GM12878 (cell line): ENCODE data around the gene FAM200B.

Experiments
- BHLHE40 ChIP-seq, 2 experiments: fragments of 450-650 bp in 1 of 2; IDR thresholded peaks; 2 replicates each; pipeline ENCODE4 v1.6.1; 2011 to 2017; ENCODE audit warnings: low read depth in 2 of 2, borderline replicate concordance in 1 of 2, improper control_type of control experiment in 1 of 2, low read length in 1 of 2, mild to moderate bottlenecking in 1 of 2
- CBX5 ChIP-seq: sonication (generic); IDR thresholded peaks from 2 replicates; pipeline ENCODE4 v1.6.1; 2016; ENCODE audit warnings: low read depth, moderate library complexity, mild to moderate bottlenecking, inconsistent platforms
- EP300 ChIP-seq, 2 experiments: fragments of 150-350 bp in 1 of 2; IDR thresholded peaks; 2 replicates each; pipeline ENCODE4 v1.6.1; 2011 to 2012; ENCODE audit warnings: low read depth in 2 of 2, low read length in 2 of 2, borderline replicate concordance in 1 of 2, improper control_type of control experiment in 1 of 2, inconsistent platforms in 1 of 2; ENCODE audit not compliant: control insufficient read depth in 1 of 2
- JUND ChIP-seq: IDR thresholded peaks from 2 replicates; pipeline ENCODE4 v1.6.1; 2012; ENCODE audit warnings: low read depth, mild to moderate bottlenecking, low read length, improper control_type of control experiment, moderate library complexity
- MYB ChIP-seq: fragments of 150-350 bp; IDR thresholded peaks from 2 replicates; pipeline ENCODE4 v1.6.1; 2014; ENCODE audit warnings: mild to moderate bottlenecking, low read depth, low read length, borderline replicate concordance
- RUNX3 ChIP-seq: IDR thresholded peaks from 2 replicates; pipeline ENCODE4 v1.6.1; 2012; ENCODE audit warnings: low read length, inconsistent platforms
- SRF ChIP-seq, 2 experiments: IDR thresholded peaks; 2 replicates each; pipeline ENCODE4 v1.6.1; 2011; ENCODE audit warnings: low read depth in 2 of 2, low read length in 2 of 2, mild to moderate bottlenecking in 1 of 2, moderate library complexity in 1 of 2
- SUZ12 ChIP-seq: fragments of 200-600 bp; sonication (generic); IDR thresholded peaks from one replicate; pipeline ENCODE4 v1.6.1; 2018; ENCODE audit warnings: antibody characterized with exemption, mild to moderate bottlenecking; ENCODE audit not compliant: unreplicated experiment
- TAF1 ChIP-seq: IDR thresholded peaks from 2 replicates; pipeline ENCODE4 v1.6.1; 2011; ENCODE audit warnings: mild to moderate bottlenecking, low read depth, low read length, borderline replicate concordance
- TCF7 ChIP-seq: IDR thresholded peaks from 2 replicates; pipeline ENCODE4 v1.6.1; 2014; ENCODE audit warnings: antibody characterized with exemption, borderline replicate concordance
- ZSCAN29 ChIP-seq: fragments of 450-650 bp; IDR thresholded peaks from 2 replicates; pipeline ENCODE4 v1.6.1; 2017; ENCODE audit warnings: mild to moderate bottlenecking, moderate library complexity
- TF ChIP-seq, protein P1 (sequence below), 3 experiments: IDR thresholded peaks in 2 of 3; conservative IDR thresholded peaks in 1 of 3; 2 replicates each; pipeline ENCODE4 v1.5.1; 2011; ENCODE audit warnings: low read depth in 3 of 3, low read length in 3 of 3, mild to moderate bottlenecking in 3 of 3, control low read depth in 2 of 3, moderate library complexity in 2 of 3, inconsistent platforms in 1 of 3, mixed read lengths in 1 of 3; ENCODE audit not compliant: control insufficient read depth in 2 of 3, insufficient read depth in 1 of 3; ENCODE audit errors: extremely low read depth in 1 of 3
- TF ChIP-seq, protein P2 (sequence below): fragments of 450-650 bp; IDR thresholded peaks from 2 replicates; pipeline ENCODE4 v1.6.1; 2018; ENCODE audit warnings: borderline replicate concordance, mild to moderate bottlenecking; ENCODE audit not compliant: partially characterized antibody

DNA sequence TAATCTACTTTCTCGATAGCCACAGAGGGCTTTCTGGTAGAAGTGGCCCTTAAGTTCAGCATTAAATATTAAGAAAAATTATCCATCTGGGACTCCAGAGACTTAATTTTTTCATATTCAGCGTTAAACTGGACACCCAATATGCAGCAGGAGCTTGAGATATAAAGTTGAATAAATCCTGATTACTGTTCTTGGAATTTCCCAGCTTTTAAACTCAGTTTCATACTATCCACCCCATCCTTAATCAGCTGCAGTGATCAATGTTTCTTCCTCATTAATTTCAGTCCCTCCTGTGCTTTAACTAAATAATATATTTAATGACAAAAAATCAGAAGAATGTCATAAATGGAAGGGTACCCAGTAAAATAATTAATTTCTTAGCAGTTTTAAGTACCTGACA is 22.8 kb upstream of the FAM200B start:
- TF ChIP-seq, protein P1, sequence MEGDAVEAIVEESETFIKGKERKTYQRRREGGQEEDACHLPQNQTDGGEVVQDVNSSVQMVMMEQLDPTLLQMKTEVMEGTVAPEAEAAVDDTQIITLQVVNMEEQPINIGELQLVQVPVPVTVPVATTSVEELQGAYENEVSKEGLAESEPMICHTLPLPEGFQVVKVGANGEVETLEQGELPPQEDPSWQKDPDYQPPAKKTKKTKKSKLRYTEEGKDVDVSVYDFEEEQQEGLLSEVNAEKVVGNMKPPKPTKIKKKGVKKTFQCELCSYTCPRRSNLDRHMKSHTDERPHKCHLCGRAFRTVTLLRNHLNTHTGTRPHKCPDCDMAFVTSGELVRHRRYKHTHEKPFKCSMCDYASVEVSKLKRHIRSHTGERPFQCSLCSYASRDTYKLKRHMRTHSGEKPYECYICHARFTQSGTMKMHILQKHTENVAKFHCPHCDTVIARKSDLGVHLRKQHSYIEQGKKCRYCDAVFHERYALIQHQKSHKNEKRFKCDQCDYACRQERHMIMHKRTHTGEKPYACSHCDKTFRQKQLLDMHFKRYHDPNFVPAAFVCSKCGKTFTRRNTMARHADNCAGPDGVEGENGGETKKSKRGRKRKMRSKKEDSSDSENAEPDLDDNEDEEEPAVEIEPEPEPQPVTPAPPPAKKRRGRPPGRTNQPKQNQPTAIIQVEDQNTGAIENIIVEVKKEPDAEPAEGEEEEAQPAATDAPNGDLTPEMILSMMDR (IDR thresholded peaks at IDR 0.05 in 2 of 3, conservative IDR thresholded peaks at IDR 0.05 in 1 of 3; ENCODE audit: control insufficient read depth in 2 of 3, extremely low read depth in 1 of 3, insufficient read depth in 1 of 3, low read depth in 3 of 3, low read length in 3 of 3): no peak
- TF ChIP-seq SRF (IDR thresholded peaks at IDR 0.05; ENCODE audit: low read depth in 2 of 2, low read length in 2 of 2): no peak
- no peak for TF ChIP-seq ZSCAN29
- TF ChIP-seq TCF7: no peak
- no peak for TF ChIP-seq MYB
- TF ChIP-seq, protein P2, sequence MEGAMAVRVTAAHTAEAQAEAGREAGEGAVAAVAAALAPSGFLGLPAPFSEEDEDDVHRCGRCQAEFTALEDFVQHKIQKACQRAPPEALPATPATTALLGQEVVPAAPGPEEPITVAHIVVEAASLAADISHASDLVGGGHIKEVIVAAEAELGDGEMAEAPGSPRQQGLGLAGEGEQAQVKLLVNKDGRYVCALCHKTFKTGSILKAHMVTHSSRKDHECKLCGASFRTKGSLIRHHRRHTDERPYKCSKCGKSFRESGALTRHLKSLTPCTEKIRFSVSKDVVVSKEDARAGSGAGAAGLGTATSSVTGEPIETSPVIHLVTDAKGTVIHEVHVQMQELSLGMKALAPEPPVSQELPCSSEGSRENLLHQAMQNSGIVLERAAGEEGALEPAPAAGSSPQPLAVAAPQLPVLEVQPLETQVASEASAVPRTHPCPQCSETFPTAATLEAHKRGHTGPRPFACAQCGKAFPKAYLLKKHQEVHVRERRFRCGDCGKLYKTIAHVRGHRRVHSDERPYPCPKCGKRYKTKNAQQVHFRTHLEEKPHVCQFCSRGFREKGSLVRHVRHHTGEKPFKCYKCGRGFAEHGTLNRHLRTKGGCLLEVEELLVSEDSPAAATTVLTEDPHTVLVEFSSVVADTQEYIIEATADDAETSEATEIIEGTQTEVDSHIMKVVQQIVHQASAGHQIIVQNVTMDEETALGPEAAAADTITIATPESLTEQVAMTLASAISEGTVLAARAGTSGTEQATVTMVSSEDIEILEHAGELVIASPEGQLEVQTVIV: no peak
- TF ChIP-seq CBX5: no peak
- TF ChIP-seq EP300 (IDR thresholded peaks at IDR 0.05; ENCODE audit: borderline replicate concordance in 1 of 2, control insufficient read depth in 1 of 2, low read depth in 2 of 2, low read length in 2 of 2): no peak
- TF ChIP-seq SUZ12: no peak
- no peak for TF ChIP-seq RUNX3
- no peak for TF ChIP-seq JUND
- TF ChIP-seq BHLHE40 (IDR thresholded peaks at IDR 0.05; ENCODE audit: borderline replicate concordance in 1 of 2, low read depth in 2 of 2, low read length in 1 of 2): no peak
- TF ChIP-seq TAF1: no peak
